ENCODE measurements around the gene NOTCH2. TPM values are rescaled to one million over a fixed set of nuclear protein-coding genes. Genes with fewer than 3 reads are reported as not detected.
A peak's percentile ranks its signal among the peaks of the same experiment; 100 is the strongest.

NOTCH2 gene
- total RNA-seq, 1 experiment from 2014 or later: 103 TPM

DNA sequence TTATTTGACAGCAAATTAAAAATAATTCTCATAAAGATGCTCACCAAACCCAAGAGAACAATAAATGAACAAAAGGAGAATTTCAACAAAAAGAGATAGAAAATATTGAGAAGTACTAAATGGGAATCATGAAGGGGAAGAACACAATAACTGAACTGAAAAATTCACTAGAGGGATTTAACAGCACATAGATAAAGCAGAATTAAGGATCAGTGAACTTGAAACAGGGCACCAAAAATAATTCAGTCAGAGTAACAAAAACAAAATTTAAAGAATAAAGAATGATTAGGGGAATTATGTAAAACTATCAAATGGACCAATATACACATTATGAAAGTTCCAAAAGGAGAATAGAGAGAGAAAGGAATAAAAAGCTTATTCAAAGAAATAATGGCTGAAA, 181.0 kb downstream of the NOTCH2 start:
- DNase-seq (ENCODE audit: low read depth in 1 of 2, low spot score in 2 of 2): no peak
- Histone ChIP-seq H3K36me3 (no peaks in the 10 kb centered on the region), H3K27me3 (replicated peaks) (0 out of 2 replicates have a peak, but pooled peaks cover 4% of the 10 kb centered on the region), H3K4me3 (no peak overlapping the region), H3K9me3 (replicated peaks) (no peaks in the 10 kb centered on the region), H3K4me1 (replicated peaks) (no peaks in the 10 kb centered on the region), H3K27ac (no peak overlapping the region)

DNA sequence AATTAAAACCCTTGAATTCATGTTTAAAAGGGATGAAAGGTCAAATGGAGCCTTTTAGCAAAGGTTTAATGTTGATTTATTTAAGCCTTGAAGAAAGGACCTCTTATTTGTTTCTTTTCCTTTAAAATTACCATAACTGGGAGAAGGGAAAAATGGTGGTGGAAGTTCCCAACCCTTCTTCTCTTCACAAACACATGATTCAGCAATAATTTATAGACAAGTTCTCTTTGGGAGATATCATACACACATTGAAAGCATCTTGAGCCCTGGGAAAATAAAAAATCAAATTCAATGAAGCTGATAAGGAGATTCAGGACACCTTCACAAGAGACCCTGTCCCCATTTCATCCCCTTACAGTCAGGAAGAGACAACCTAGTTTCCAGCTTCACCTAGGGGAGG, 182.0 kb downstream of the NOTCH2 start:
- H3K36me3 ChIP-seq: no peaks in the 10 kb centered on the region
- no peak for DNase-seq (ENCODE audit: low read depth in 1 of 2, low spot score in 2 of 2)
- H3K9me3 ChIP-seq (replicated peaks): no peaks in the 10 kb centered on the region
- no peak overlapping the region for H3K27ac ChIP-seq
- 0 out of 2 replicates have a peak, but pooled peaks cover 4% of the 10 kb centered on the region for H3K27me3 ChIP-seq (replicated peaks)
- no peaks in the 10 kb centered on the region for H3K4me1 ChIP-seq (replicated peaks)
- H3K4me3 ChIP-seq: no peak overlapping the region

DNA sequence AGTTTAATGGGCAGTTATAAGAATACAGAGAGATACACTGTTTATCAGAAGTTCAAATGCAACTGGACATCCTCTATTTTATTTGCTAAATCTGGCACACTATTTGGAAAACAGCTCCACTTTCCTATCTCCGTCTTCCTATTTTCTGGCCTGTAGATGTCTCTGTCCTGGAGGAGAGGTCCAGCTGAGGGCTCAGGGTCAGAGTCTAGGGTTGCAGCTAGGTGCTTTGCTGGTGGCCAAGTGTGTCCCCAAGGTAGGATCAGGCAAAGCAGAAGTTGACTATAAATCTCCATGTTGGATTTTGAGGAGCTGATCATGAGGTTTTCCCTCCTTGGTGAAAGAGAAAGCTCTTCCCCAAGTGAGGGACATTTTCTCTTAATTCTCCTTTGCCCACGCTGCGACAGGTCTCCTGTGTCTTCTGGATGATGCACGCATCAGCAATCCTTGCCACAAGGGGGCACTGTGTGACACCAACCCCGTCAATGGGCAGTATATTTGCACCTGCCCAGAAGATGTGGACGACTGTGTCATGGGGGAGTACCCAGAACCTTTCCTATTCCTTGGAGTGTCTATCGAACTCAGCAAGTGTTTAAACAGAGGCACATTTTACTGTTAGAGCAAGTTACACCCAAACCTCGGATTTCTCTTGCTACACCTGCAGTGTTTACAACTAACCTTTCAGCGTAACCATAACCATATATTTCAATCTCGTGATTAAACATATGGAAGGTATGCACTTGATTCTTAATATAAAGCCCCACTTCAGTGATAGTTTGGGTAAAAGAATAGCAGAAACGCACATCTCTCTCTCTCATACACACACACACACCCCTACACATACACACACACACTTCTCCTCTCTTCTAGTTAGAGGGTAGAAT, 183.3 kb downstream of the NOTCH2 start:
- Histone ChIP-seq H3K27me3 (replicated peaks) (0 out of 2 replicates have a peak, but pooled peaks cover 4% of the 10 kb centered on the region), H3K27ac (no peak overlapping the region), H3K36me3 (no peaks in the 10 kb centered on the region), H3K9me3 (replicated peaks) (no peaks in the 10 kb centered on the region), H3K4me3 (no peak overlapping the region), H3K4me1 (replicated peaks) (no peaks in the 10 kb centered on the region)
- DNase-seq (ENCODE audit: low read depth in 1 of 2, low spot score in 2 of 2): peak; percentile 36 to 67

DNA sequence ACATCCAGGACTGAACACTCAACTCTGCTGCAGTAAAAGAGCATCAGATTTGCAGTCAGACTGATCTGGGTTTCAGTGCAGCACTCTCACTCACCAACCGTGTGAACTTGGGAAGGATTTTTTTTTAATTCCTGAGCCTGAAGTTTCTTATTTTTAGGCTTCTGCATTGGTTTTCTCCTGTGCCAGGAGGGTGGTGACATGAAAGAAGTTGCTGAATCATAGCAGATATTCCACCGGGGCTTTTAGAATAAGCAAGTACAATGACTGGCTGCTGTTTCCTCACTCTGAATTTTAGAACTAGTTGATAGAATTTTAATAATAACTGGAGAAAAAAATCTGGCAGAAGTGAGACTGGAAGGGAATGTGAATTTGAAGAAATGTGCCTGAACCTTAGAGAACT, 184.8 kb downstream of the NOTCH2 start:
- no peak for DNase-seq (ENCODE audit: low read depth in 1 of 2, low spot score in 2 of 2)
- Histone ChIP-seq H3K4me1 (replicated peaks) (no peaks in the 10 kb centered on the region), H3K27ac (no peak overlapping the region), H3K36me3 (no peaks in the 10 kb centered on the region), H3K9me3 (replicated peaks) (no peaks in the 10 kb centered on the region), H3K4me3 (no peak overlapping the region), H3K27me3 (replicated peaks) (0 out of 2 replicates have a peak, but pooled peaks cover 4% of the 10 kb centered on the region)

DNA sequence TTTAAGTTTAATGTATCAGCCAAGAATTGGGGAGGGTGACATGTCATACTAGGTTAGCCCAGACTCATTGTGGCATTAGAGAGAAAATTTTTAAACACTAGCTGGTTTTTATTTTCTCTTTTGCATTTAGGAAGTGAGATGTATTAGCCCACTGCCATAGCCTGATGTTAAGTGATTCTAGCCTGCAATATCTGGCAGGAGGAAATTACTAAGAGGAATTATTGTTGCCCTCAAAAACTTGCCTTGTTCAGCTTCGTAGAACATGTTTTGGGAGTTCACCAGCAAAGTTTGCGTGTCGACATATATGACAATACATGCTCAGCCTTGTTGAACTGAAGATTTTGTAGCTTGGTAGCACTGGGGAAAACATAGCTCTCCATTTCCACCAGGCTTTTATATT, 185.6 kb downstream of the NOTCH2 start:
- no peak overlapping the region for H3K4me3 ChIP-seq
- H3K4me1 ChIP-seq (replicated peaks): no peaks in the 10 kb centered on the region
- H3K27ac ChIP-seq: no peak overlapping the region
- 0 out of 2 replicates have a peak, but pooled peaks cover 4% of the 10 kb centered on the region for H3K27me3 ChIP-seq (replicated peaks)
- DNase-seq (ENCODE audit: low read depth in 1 of 2, low spot score in 2 of 2): no peak
- H3K36me3 ChIP-seq: no peaks in the 10 kb centered on the region
- no peaks in the 10 kb centered on the region for H3K9me3 ChIP-seq (replicated peaks)

DNA sequence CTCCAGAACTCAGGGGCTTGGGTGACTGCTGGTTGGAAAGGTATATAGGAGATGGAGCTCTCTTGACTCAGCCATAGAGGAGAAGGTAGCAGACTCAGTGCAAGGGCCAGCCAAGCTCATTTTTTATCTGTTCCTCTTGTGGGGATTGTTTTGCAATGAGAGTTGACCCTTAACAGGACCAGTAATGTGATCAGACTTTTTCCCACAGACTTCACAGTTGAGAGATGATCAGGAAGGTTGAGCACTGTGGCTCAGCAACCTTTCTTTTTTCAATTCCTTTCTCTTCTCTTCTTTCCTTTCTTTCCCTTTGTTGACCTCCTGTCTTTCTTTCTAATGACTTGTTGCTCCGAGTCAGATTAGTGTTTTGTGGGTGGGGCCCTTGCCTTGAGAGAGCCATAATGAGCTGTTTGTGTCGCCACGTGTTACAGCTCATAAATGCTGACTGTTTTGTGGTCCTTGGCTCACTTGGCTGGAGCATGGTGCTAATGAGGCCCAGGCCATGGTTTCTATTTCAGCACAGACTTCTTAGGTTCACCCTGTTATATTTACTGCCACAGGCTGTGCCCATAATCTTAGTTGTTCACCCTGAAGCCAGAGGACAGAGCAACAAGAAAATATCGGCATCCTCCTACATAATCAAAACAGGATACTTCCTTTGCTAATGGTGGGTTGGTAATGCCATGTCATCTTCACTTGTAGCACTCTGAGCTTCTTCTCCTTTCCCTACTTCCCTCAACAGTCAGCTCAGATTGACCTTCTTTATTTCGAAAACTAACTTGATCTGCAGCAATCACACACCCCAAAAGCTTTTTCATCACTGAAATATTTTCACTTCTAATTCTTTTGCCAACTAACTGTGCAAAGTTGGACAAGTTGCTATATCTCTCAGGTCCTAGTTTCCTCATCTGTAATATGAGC, 187.1 kb downstream of the NOTCH2 start:
- Histone ChIP-seq H3K4me3 (no peak overlapping the region), H3K27me3 (replicated peaks) (0 out of 2 replicates have a peak, but pooled peaks cover 4% of the 10 kb centered on the region), H3K27ac (no peak overlapping the region), H3K4me1 (replicated peaks) (no peaks in the 10 kb centered on the region), H3K9me3 (replicated peaks) (no peaks in the 10 kb centered on the region), H3K36me3 (no peaks in the 10 kb centered on the region)
- no peak for DNase-seq (ENCODE audit: low read depth in 1 of 2, low spot score in 2 of 2)

DNA sequence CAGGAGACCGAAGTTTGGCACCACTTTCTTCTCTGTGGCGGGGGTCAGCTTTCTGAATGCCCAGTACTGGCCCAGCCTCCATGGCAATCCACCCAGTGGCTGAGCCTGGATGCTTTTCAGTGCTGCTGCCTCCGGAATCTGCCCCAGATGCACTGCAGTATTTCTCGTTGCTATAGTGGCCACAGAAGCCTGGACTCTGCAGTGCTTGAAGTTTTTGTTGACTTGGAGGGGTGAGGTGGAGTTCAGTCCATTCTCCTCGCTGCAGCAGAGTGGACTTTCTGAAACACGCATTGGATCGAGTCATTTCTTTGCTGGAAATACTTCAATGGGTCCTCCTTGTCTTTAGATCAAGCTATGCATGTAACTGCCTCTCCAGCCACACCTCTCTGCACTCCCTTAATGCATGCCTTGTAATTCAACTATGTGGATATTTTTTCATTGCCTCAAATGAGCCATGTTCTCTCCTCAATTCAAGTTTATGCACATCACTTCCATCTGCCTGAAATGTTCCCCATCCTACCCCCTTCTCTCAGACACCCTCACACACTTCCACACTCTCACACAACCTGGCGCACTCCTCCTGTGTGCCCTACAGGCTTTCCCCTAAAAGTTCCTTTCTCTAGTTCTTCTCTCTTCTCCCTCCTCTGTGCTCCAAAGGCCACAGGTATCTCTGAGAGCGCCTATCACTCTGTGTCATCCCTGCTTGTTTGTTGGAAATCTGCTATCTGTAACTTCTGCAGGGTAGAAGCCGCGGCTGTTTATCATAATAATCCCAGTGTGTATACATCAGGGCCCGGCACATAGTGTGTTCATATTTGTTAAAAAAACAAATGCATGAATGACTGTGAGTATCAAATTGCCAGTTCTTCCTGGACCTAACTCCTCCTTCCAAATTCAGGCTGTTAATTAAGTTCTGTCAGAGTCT, 189.7 kb downstream of the NOTCH2 start:
- no peaks in the 10 kb centered on the region for H3K4me1 ChIP-seq (replicated peaks)
- no peak overlapping the region for H3K4me3 ChIP-seq
- H3K9me3 ChIP-seq (replicated peaks): no peaks in the 10 kb centered on the region; the same call in 1 of the 2 replicates
- H3K27ac ChIP-seq: no peak overlapping the region
- H3K36me3 ChIP-seq: no peaks in the 10 kb centered on the region
- no peak for DNase-seq (ENCODE audit: low read depth in 1 of 2, low spot score in 2 of 2)
- 0 out of 2 replicates have a peak, but pooled peaks cover 2% of the 10 kb centered on the region for H3K27me3 ChIP-seq (replicated peaks)

DNA sequence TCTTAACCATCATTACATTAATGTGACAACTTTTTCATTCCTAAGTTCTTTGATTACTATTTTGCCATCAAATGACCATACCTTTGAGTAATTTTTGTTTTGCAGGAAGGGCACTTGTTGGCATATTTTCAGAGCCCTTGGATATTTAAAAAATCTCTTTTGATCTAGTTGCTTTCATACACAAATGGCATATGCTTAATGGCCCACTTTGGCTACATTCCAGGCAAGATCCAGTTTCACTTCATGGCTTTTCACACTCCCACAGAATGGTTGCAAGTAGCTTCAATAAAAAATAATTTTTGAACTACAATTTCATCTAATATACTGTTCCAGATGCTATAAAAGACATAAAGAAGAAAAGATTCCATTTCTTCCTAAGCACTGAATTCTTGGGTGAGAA, 191.3 kb downstream of the NOTCH2 start:
- peaks cover 10% of the 10 kb centered on the region for H3K4me1 ChIP-seq (replicated peaks)
- no peaks in the 10 kb centered on the region; the same call in 1 of the 2 replicates for H3K9me3 ChIP-seq (replicated peaks)
- no peak overlapping the region for H3K27ac ChIP-seq
- no peak overlapping the region for H3K4me3 ChIP-seq
- H3K27me3 ChIP-seq (replicated peaks): no peaks in the 10 kb centered on the region
- no peaks in the 10 kb centered on the region for H3K36me3 ChIP-seq
- no peak for DNase-seq (ENCODE audit: low read depth in 1 of 2, low spot score in 2 of 2)

DNA sequence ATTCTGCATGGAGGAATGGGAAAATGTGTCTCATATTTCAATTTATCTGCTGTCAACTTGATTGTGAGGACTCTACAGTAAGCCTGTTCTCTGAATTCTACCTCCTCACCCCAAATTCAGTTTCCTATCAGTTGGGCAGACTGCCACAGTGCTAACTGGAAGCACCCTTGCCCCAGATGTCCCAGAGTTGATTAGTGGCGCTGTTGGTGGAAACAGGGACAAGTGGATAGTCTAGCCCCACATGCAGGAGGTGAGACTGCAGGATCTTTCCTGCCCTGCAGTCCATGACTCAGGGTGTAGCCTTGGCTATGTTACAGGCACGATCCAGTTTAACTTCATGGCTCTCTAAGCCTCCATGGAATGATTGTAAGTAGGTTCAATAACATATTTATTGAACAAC, 195.3 kb downstream of the NOTCH2 start:
- Histone ChIP-seq H3K4me3 (no peak overlapping the region), H3K4me1 (replicated peaks) (peaks cover 20% of the 10 kb centered on the region), H3K27ac (no peak overlapping the region), H3K27me3 (replicated peaks) (no peaks in the 10 kb centered on the region), H3K36me3 (no peaks in the 10 kb centered on the region), H3K9me3 (replicated peaks) (no peaks in the 10 kb centered on the region; the same call in 1 of the 2 replicates)
- DNase-seq (ENCODE audit: low read depth in 1 of 2, low spot score in 2 of 2): no peak

DNA sequence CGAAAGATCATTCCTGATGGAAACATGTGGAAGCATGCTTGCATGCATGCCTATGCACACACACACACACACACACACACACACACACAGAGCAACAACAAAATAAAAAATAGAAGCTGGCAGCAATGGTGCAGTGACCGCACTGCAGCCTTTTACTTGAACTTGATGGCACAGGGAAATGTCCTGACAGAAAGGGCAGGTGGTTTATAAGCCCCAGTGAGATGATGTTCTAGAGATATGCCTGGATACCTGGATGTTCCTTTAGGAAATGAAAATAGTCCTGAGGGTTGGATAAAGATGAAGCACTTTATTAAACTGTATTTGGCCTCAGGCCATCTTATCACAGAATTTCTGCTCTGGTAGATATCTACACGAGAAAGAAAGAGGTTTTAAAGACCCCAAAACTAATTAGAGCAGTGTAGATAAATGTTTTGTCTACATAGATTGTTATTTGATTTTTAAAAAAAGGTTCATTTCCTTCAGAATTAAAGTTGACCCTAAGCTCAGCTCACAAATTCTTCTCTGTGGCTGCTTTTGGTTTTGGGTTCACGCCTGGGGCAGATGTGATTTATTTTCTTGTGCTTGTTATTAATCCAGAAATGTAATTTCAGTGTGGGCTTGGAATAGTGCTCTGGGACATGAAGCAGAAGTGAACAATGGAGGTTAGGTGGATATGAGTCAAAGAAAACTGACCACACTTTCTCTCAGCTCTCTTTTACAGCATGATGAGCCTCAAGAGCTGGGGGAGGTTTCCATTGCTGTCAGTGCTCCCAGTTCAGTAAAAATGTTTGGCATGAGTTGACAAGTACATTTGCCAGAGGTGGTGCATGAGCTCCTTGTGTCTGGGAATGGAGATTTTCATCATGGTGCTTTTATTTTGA, 196.1 kb downstream of the NOTCH2 start:
- H3K9me3 ChIP-seq (replicated peaks): no peaks in the 10 kb centered on the region; the same call in 1 of the 2 replicates
- H3K36me3 ChIP-seq: no peaks in the 10 kb centered on the region
- H3K27ac ChIP-seq: no peak overlapping the region
- peaks cover 20% of the 10 kb centered on the region for H3K4me1 ChIP-seq (replicated peaks)
- DNase-seq (ENCODE audit: low read depth in 1 of 2, low spot score in 2 of 2): peak in 1 of 2 experiments; percentile 50
- H3K27me3 ChIP-seq (replicated peaks): no peaks in the 10 kb centered on the region
- H3K4me3 ChIP-seq: no peak overlapping the region

DNA sequence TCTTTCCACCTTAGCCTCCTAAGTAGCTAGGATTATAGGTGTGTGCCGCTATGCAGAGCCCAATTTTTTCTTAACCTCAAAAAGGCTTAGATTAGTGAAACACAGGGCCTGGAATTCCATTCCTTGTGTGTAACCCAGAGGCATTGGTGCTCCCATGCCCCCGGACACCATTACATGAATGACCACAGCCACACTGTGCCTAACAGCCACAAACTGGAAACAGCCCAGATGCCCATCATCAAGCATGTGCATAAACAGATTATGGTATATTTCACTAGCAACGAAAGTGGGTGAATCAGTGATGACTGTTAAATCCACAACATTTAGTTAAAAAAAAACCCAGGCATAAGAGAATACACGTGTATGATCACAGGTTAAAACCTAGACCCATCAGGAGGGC, 197.6 kb downstream of the NOTCH2 start:
- peaks cover 20% of the 10 kb centered on the region for H3K4me1 ChIP-seq (replicated peaks)
- no peaks in the 10 kb centered on the region for H3K36me3 ChIP-seq
- no peaks in the 10 kb centered on the region for H3K27me3 ChIP-seq (replicated peaks)
- H3K9me3 ChIP-seq (replicated peaks): no peaks in the 10 kb centered on the region; the same call in 1 of the 2 replicates
- H3K4me3 ChIP-seq: no peak overlapping the region
- DNase-seq (ENCODE audit: low read depth in 1 of 2, low spot score in 2 of 2): no peak
- H3K27ac ChIP-seq: no peak overlapping the region

DNA sequence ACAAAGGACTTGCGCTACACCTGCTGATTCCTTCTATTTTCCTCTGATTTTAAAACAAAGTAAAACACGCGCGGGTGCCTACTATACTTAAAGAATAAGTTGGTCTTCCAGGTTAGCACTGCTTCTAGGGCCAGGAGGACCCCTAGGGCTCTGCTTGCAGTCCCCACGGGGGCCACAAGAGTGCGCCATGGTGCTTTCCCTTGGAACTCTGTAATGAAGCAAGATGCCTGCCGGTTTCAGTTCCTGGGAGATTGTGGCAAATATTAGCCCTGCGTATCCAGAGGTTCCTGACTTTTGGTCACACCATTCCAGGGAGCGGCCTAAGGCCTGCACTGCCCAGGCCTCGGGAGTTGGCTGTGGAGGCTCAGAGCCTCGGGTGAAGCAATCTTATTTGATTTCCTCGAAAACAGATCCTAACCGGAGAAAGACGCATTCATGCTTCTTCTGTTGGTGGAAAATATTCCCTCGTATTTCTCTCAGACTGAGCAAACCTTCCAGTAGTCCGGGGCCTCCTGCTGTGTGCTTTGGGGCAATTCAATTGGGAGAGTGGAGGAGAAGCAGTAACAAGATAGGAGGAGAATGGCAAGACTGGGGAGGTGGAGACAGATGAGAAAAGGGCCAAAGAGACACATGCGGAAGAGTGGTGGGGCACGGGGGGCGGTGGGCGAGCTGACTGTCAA, 198.4 kb downstream of the NOTCH2 start:
- DNase-seq (ENCODE audit: low read depth in 1 of 2, low spot score in 2 of 2): peak; percentile 66 to 88
- peaks cover 20% of the 10 kb centered on the region for H3K4me1 ChIP-seq (replicated peaks)
- no peak overlapping the region for H3K27ac ChIP-seq
- no peaks in the 10 kb centered on the region for H3K27me3 ChIP-seq (replicated peaks)
- no peaks in the 10 kb centered on the region; the same call in 1 of the 2 replicates for H3K9me3 ChIP-seq (replicated peaks)
- H3K36me3 ChIP-seq: no peaks in the 10 kb centered on the region
- no peak overlapping the region for H3K4me3 ChIP-seq
